HG03066 (cell line): ENCODE results near the gene FIZ1.
"Not testable (repeated sequence)": the region's sequence is repeated elsewhere in the genome, so short reads cannot be mapped to it uniquely, and the experiment has no call there.

ENCODE experiments used
- ATAC-seq: cut with Tn5 transposase; IDR thresholded peaks from one replicate; pipeline ENCODE4 v1.9.1; 2021; ENCODE audit warnings: low read depth; ENCODE audit not compliant: unreplicated experiment

The FIZ1 gene

DNA sequence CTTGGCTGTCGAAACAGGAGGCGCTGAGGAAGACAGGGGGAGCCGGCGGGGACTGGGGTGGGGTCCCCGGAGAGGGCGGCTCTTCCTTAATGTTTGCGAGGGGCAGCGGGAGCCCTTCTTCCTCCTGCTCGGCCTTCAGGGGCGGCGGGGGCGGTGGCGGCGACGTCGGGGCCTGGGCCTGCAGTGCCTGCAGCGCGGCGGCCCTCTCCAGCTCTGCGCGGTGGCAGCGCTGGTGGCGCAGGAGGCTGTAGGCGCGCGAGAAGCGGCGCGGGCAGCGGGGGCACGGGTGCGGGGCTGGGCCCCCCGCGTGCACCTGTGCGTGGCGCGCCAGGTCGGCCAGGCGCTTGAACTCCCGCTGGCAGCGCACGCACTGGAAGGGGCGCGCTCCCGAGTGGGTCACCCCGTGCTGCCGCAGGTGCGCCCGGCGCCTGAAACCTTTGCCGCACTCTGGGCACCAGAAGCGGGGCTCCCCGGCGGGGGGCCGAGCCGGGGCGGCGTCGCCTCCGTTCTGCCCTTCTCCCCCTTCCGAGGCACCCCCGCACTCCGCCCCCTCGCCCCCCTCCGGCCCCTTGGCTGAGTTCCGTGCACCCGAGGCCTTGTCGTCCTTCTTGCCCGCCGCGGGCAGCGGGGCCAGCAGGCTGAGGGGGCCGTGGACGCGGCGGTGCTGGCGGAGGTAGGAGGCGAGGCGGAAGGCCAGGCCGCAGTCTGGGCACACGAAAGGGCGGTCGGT lies 21.1 kb downstream of the FIZ1 start:
- no peak for ATAC-seq

DNA sequence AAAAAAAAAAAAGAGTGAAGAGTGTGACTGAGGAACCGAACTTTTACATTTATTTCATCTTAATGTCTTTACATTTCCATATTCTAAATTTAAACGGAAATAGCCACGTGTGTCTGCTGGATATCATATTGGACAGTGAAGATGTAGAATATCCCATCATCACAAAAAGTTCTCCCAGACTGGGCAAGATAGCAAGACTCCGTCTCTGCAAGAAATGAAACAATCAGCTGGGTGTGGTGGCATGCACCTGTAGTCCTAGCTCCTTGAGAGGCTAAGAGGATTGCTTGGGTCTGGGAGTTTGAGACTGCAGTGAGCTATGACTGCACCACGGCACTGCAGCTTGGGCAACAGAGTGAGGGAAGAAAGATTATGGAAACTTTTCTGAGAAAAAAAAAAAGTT lies 22.6 kb downstream of the FIZ1 start:
- no peak for ATAC-seq

DNA sequence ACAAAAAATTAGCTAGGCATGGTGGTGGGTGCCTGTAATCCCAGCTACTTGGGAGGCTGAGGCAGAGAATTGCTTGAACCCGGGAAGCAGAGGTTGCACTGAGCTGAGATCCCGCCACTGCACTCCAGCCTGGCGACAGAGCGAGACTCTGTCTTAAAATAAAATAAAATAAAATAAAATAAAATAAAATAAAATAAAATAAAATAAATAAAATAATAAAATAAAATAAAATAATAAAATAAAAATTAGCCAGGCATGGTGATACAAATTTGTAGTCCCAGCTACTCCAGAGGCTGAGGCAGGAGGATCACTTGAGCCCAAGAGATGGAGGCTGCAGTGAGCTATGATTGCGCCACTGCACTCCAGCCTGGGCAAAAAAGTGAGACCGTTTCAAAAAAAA lies 25.4 kb downstream of the FIZ1 start:
- ATAC-seq = not testable (repeated sequence)

DNA sequence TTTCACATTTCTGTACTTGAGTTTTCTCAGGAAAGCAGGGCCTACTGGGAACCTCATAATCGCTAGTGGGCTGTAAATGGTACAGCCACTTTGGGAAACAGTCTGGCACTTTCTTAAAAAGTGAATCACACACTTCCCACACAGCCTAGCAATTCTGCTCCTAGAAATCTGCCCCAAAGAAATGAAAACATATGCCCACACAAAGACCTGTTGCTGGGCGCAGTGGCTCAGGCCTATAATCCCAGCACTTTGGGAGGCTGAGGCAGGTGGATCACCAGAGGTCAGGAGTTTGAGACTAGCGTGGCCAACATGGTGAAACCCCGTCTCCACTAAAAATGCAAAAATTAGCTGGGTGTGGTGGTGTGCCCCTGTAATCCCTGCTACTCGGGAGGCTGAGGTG lies 29.8 kb downstream of the FIZ1 start:
- ATAC-seq = not testable (repeated sequence)

DNA sequence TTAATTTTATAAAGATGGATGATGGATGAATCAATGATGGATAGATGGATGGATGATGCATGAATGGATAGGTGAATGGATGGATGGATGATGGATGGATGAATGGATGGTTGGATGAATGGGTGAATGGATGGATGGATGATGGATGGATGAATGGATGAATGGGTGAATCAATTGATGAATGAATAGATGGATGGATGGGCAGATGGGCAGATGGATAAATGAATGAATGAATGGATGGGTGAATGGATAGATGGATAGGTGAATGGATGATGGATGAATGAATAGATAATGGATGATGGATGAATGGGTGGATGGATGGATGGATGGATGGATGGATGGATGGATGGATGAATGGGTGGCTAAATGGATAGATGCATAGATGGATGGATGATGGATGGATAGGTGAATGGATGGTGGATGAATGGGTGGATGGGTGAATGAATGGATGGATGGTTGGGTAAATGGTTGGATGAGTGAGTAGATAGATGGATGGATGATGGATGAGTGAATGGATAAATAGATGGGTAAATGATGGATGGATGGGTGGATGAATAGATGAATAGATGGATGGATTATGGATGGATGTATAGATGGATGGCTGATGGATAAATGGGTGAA lies 31.5 kb downstream of the FIZ1 start:
- no peak for ATAC-seq

DNA sequence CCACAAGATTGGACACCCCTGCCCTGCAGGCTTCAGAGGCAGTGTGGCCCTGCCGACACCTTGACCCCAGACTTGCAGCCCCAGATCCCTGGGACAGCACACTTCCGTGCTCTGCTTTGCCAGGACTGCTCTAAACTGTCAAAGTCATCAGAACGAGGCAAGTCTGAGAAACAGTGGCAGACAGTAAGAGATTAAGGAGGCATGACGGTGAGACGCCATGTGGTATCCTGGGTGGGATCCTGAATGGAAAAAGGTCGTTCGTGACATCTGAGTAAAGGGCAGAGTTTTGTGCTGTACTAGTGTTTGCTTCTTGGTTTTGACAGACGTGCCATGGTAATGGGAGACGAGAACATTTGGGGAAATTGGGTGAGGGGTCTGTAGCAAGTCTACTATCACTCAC lies 32.5 kb downstream of the FIZ1 start:
- ATAC-seq = no peak

DNA sequence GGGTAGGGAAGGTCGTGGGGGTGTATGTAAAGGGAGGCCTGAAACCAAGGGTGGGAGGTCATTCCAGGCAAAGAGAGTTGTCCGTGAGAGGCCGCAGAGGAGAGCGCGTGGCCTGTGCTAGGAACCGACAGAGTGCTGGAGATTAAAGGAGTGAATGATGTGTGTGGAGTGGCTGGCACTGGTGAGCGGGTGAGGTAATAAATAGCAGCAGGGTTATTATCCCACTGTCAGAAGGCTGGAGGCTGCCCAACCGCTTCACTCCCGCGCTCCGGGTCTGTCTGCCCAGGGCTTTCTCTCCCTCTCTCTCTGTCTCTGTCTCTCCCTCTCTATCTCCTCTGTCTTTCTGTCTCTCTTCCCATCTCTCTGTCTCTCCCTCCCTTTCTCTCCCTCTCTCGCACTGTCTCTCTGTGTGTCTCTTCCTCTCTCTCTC lies 36.0 kb downstream of the FIZ1 start:
- ATAC-seq = no peak

DNA sequence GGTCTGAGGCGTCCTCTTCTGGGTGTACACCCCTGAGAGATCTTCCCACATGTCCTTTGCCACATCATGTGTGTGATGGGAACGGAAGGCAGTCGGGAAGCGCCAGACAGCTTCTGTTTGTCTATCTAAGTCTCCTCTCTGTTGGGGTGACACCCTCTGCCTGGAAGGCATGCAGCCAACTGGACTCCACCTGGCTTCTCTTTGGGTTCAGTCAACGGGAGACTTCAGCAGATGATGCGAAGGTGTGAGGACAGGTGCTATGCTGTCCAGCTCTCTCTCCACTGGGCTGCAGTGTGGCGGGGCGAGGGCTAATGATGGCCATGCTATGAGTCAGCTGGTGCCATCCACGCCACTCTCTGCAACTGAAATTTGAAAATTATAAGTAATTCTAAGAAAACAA lies 39.6 kb downstream of the FIZ1 start:
- ATAC-seq = no peak

DNA sequence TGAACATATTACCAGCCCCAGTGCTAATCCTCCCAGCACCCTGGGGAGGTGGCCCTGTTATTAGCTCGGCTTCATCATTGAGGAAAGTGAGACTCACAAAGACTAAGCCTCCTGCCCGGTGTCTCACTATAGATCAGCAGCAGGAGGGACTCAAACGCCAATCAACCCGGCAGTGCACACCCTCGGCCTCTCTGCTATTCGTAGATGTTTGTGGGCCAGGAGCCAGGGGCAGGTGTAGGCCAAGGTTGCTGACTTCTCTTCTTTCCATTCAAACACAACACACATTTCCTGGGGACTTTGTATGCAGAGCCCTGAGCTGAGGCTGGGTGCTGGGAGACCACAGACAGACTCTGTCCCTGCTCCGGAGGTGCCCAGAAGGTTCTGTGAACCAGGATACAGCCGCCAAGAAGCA lies 44.6 kb downstream of the FIZ1 start:
- ATAC-seq = no peak

DNA sequence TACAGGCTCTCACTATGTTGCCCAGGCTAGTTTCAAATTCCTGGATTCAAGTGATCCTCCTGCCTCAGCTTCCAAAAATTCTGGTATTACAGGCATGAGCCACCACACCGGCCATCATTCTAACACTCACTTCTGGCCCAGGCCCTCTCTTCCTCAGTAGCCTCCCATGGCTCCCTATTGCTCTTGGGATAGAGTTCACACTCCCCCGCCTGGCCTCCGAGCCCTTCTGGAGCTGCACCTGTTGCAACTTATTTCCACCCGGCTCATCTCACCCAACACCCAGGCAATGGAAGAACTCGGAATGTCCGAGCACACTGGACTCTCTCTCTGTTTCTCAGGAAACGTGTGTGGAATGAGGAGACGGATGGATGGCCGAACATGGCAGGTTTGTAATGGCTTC lies 45.0 kb downstream of the FIZ1 start:
- ATAC-seq = no peak

DNA sequence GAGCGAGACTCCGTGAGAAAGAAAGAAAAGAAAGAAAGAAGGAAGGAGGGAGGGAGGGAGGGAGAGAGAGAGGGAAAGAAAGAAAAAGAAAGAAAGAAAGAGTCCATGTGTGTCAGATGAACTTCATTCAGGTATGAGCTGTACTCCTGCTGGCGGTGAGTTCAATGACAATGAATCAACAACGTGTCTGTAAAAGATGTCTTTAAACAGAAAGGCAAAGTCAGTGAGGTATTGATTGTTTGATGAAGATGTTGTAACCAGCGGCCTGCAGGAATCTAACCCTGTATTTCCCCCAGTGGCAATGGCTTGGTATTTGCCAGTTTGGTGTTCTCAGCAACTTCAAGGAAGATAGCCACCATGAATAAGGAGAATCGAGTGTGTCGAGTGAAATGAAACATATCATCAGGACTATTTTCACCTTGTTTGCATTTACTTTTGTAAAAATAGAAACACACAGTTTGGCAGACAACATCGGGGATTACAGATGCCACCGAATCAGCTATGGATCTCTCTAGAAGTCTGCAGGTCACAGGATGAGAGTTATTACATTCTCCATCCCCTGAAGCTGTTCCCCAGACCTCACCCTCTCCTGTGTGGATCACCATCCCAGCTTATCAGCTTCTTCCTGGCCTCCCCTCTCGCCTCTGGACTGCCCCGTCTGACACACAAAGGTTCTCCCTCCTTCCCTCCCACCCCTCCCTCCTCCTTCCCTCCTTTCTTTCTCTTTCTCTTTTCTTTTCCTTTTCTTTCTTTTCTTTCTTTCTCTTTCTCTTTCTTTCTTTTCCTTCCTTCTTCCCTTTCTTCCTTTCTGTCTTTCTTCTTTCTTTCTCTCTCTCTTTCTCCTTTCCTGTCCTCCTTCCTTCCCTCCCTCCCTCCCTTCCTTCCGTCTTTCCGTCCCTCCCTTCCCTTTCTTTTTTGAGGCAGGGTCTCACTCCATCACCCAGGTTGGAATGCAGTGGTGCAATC lies 45.8 kb downstream of the FIZ1 start:
- no peak for ATAC-seq

DNA sequence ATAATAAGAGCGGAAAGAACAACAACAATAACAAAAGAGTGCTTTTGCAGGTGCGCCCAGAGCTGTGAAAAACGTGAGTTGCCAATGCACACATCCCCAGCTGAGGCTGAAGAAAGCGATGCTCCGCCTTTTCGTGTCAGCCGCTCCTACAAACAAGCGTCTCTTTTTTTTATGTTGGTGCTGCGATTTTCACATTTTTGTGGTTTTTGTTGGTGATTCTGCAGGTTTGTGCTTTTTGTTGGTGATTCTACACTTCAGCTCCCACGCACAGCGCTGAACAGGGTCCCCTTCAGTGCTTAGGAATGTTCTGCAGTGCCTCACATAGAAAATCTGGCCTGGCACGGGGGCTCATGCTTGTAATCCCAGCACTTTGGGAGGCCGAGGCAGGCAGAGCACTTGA lies 46.7 kb downstream of the FIZ1 start:
- ATAC-seq = no peak

DNA sequence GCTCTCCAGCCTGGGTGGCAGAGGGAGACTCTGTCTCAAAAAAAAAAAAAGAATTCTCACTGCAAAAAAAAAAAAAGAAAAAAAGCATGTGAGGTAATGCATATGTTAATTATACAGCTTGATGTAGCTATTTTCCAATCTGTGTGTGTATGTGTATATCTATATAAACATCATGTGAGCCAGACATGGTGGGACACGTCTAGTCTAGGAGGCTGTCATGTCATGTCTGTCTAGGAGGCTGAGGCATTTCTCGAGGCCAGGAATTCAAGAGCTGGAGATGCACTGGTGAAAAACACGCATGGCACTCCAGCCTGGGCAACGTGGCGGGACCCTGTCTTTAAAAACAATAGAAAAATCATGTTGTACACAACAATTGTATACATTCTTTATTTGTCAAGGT lies 47.1 kb downstream of the FIZ1 start:
- ATAC-seq = no peak

DNA sequence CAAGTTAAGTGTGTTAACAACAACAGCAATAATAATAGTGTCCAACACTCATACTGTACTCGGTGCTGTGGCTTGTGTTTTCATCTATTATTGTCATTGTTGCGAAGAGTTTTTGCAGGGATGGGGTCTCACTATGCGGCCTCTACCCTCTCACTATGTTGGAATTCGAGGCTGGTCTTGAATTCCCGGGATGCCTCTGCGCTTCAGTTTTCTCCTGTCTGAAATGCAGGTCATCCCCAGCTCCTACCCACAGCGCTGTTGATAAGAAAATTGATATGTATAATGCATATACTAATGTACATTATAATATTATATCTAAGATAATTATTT lies 49.0 kb downstream of the FIZ1 start:
- ATAC-seq = no peak

DNA sequence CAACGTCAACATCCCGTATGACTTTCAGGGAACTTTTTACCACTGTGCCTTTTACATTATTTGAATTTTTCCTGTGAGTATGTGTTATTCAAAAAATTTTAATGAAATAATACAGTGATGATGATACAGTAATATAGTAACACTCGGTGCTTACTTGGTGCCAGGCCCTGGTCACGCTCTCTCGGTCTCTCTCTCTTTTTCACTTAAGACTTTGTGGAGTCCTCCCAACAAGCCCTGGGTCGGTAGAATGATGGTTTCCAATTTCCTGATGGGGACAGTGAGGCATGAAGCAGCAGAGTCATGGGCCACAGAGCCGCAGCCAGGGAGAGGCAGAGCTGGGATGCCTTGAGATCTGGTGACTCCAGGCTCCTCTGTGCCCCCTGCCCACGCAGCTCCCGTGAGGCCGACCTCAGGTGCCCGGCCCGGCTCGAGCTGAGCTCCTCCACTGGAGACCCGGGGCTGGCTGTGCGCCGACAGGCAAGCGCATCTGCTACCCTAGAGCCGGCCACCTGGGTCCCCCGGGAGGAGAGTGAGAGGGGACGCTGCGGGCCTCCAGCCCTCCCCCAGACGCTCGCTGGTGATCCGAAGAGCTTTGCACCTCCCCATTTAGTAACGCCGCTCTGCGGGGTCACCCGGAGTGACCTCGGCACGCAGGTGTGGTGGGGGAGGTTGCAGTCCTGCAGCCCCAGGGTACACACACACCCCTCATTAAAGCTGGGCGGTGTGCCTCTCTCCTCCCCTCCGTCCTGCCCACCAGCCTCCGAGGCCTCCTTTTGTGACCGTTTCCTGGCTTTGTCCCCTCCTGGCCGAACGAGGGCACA lies 49.6 kb downstream of the FIZ1 start:
- no peak for ATAC-seq

DNA sequence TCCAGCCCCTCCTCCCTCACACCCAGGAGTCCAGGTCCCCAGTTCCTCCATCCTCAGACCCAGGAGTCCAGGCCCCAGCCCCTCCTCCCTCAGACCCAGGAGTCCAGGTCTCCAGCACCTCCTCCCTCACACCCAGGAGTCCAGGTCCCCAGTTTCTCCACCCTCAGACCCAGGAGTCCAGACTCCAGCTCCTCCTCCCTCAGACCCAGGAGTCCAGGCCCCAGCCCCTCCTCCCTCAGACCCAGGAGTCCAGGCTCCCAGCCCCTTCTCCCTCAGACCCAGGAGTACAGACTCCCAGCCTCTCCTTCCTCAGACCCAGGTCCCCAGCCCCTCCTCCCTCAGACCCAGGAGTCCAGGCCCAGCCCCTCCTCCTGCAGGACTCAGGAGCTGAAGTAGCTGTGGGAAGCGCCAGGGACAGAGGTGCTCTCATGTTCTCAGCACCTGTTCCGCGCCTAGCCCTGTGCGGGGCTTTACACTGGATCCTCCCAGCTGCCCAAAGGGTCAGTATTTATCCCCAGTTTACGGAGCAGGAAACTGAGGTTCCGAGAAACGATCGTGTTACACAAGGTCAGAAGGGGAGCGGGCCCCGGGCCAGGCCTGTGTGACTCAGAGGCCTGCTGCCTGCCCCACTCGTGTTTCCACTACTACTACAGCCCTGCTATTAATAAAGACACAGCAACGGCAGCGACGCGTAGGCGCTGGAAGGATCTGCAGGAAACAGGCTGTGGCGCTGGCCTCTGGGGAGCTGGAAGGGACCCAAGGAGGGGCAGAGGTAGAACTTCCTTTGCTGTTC lies 52.3 kb downstream of the FIZ1 start:
- no peak for ATAC-seq

DNA sequence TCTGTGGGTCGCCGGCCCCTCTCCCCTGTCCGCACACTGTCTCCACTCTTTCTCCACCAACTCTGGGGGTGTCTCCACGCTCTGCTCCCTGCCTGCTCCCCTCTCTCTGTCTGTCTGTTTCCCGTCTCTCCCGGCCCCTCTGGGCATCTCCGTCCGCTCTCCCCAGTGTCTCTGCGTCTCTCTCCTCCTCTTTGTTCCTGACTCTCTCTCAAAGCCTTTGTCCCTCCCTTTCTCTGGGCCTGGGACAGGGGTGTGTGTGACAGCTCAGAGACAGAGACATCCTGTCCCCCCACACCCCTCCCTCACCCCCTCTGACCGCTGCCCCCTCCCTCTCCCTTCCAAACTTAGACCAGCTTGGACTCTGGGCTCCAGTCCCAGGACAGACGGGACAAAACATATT lies 53.3 kb downstream of the FIZ1 start:
- ATAC-seq = no peak

DNA sequence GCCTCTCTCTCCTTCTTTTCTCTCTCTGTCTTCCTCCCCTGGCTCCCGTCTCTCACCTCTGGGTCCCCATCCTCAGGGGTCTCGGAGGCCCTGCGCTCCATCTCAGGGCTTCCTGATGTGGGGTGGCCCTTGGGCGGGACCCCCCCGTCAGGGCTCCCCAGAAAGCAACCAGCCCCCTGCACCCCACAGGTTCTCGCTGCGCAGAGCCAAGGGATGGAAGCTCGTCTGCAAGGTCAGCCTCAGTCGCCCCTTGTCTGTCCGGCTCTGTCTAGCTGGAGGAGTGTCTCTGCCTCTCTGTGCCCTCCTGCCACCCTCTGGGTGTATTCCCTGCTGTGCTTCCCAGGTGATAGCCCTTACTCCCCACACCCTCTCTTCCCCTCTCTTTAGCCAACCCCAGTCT lies 53.9 kb downstream of the FIZ1 start, which contains the start of gene SBK3:
TSS of gene SBK3 (minus strand) at position 101 of the 400 bp plus-strand sequence. CDS start at position 101, 0 bp downstream.
- ATAC-seq = no peak

DNA sequence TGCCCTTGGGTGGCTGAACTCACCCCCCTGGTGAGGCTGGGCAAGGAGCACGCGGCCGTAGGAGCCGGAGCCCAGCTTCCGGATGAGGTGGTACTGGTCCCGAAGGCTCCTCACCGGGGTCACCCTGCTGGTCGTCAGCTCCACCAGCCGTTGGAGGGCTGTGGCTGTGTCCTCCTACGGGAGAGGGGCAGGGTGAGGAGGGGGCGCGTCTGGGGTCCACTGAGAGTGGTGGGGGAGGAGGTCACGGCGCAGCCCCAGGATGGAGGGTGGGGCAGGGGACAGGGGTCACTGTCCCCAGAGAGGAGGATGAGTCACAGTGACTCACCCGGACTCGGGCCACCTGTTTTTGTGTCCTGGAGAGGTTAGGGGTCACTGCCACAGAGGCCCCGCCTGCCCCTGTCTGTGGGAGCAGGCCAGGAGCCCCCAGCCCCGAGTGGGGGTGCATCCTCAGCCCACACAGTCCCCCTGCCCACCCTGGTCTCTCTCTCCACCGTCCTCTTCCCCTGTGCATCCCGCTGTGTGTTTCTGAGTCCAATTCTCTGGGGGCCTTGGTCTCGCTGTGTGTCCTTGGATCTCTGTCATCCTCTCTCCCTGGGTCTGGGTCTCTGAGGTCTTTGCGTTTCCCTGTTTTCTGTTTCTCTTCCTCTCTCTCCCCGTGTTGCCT lies 54.4 kb downstream of the FIZ1 start:
- ATAC-seq = no peak
